ENCODE measurements around the gene ADPRM.
"Not testable (repeated sequence)": the region's sequence is repeated elsewhere in the genome, so short reads cannot be mapped to it uniquely, and the experiment has no call there.

ADPRM gene, protein sequence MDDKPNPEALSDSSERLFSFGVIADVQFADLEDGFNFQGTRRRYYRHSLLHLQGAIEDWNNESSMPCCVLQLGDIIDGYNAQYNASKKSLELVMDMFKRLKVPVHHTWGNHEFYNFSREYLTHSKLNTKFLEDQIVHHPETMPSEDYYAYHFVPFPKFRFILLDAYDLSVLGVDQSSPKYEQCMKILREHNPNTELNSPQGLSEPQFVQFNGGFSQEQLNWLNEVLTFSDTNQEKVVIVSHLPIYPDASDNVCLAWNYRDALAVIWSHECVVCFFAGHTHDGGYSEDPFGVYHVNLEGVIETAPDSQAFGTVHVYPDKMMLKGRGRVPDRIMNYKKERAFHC

DNA sequence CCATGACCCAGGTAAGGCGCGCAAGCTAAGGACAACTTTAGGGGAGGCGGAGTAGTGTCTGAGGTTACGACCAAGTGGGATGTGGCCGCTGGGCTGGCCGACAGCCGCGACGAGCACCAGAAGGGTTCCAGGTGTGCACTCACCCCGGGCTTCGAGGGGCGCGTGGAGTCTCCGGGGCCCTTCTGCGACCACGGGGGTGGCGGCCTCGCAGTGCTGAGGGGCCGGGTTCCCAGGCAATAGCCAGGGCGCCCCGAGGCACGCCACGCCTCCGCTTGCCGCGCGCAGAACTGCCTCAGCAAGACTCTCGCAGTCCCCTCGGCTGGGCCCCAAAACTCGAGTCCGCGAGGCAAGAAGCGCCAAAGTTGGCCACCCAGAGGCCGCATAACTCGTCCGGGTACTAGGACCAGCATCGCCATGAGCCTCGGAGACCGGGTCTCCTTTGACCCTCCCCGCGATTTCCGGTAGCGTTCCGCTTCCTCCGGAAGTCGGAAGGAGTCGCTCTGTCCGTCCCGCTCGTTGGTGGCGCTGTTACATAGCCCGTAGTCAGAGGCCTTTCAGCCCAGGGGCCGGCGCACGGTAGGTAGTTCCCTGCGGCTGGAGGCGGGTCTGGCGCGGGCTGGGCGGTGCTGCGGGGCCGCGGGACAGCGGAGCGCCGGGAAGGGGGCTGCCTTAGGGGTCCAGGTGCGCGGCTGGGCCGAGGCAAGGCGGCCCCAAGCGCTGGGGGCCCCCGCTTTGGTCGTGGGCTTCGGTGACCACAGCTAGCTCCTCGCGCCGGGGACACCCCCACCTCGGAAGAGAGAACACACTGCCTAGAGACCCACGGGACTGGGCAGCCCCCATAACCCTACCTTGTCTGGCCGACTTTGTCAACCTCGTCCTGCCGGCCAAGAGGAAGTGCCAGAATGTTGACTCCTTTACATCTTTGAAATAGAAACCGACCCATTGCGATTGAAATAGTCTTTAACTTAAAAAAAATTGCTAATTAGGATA is at the start of gene ADPRM, which contains the start of gene SCO1:
Gene ADPRM, plus strand, starts transcription at position 503 of the 990 bp plus-strand sequence. CDS start 7,333 bp downstream, outside the sequence.
Gene SCO1, minus strand, starts transcription at position 442 of the 990 bp plus-strand sequence. Its CDS starts 26 bp downstream, at position 416.
- DNase-seq: peak; percentile 26 to 69

- no peak for DNase-seq
Measured at GRCh38 chr17:10648381-10648780, 49.0 kb upstream of the ADPRM start.

DNA sequence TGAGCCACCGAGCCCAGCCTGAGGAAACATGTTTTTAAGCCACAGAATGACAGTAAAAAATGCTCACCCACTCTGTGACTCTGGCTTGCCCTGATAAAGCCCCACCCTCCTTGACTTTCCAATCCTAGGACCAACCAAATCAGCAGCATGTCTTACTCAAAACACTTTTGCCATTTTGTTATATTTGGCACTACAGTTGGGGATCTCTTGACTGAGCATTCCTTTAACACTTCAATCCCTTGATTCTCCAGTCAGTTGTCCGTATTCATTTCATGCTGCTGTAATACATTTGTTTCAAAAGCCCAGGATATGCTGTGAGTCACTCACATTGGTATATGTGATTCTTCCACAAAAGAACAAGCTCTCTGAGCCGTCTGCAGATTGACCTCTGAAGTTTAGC is 48.4 kb upstream of the ADPRM start:
- no peak for DNase-seq

DNA sequence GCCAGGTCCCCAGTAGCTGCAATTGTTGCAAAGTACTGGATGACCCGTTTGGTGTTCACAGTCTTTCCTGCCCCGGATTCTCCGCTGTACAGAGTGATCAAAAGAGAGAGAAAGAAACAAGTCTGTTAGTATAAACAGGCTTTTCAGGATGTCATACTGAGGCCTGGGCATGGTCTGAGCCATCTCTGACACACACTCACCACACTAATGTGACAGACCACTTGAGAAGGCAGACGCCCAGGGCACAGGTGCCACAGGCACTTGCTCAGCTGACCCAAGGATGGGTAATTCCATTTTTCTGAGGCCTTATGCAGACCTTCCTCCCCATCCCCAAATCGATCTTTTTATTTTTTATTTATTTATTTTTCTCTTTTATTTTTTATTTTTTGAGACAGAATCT is 47.8 kb upstream of the ADPRM start:
- DNase-seq: no peak

GRCh38 chr17:10651927-10652326 is 45.5 kb upstream of the ADPRM start:
- no peak for DNase-seq

GRCh38 chr17:10652984-10653659 is 44.3 kb upstream of the ADPRM start:
- no peak for DNase-seq

GRCh38 chr17:10653987-10654386 is 43.4 kb upstream of the ADPRM start:
- no peak for DNase-seq

GRCh38 chr17:10657148-10657547 is 40.2 kb upstream of the ADPRM start, which contains the start of gene MYH3:
Gene MYH3 (minus strand): TSS chr17:10657309. CDS start chr17:10655064, 2,245 bp downstream.
- no peak for DNase-seq

DNA sequence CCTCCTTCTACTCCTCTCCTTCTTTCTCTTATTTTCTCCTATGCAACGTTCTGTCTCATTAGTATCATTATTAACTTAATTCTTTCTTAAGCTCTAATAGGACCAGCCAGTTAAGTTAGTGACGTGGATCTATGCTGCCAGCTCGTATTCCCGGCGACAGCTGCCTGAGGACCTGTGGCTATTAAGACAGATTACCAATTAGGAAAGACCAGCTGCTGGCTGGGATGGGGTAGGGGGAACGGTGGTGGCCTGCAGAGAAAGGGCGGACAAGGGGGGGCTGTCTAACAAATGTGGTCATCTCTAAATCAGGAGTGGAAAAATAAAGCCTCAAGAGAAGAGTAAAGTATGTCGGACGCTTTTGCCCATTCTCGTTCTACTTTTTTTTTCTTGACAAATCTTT is 39.5 kb upstream of the ADPRM start:
- DNase-seq: no peak

DNA sequence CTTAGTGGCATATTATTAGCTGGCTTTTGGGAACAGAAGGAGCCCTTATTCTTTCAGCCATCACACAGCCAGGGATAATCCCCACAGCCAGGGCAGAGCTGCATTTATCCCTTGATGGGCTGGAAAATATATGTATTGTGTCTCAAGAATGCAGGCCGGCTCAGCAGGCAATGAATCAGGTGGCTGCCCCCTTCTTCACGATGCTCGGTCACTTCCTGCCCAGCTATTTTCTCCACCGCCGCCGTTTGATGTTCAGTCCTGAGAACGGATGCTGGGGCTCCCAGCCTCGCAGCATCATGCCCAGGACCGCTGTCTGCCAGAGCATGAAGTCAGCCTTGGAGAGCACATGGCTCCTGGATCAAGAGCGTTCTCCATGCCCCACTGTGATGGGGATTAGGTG is 36.0 kb upstream of the ADPRM start:
- DNase-seq: no peak

DNA sequence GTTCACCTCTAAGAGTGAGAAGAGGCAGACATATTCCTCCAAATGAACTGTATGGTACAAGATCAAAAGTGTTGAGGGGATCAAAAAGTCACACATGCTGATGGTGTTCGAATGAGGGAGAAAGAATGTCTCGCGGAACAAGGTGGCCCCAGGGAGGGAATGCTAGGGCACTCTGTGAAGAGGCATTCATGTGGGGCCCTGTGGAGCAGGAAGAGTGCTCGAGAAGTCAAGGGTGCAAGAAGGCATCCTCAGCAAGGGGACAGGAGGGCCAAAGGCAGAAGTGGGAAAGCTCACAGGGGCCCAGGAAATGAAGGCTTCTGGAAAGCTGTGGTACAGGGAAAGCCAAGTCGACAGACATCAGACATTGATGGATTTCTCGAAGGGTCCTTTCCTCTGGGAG is 34.2 kb upstream of the ADPRM start:
- DNase-seq: no peak

DNA sequence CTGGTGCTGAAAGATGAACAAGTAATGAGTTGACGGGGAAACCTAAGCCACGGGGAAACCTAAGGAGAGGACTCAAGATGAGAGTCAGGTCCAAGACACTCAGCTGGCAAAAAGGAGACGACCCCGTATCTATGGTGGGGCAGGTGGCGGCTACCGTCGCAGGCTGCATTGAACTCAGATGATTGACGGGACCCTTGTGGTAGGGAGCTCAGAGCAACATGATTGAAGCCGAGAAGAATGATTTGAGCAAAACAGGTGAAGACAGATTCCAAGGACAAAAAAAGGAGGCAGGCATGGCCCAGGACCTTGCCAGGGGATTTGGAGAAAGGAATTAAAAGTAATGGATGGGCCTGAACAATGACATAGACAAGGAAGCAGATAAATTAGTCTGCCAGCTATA is 32.8 kb upstream of the ADPRM start:
- no peak for DNase-seq

DNA sequence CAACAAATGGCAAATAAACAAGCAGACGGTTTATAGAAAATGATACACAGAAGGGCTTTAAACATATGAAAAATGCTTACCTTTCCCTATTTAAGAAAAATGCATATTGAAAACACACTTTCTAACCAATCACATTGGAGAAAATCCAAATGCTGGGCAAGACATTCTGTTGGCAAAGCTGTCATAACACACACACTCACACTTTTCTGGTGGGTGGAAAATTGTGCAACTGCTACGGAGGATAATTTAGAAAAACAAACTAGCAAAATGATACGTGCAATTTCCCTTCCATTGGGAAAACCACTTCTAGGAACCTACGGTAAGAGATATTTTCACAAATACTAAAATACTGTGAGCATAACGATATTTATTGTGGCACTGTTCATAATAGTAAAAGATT is 30.5 kb upstream of the ADPRM start:
- no peak for DNase-seq

DNA sequence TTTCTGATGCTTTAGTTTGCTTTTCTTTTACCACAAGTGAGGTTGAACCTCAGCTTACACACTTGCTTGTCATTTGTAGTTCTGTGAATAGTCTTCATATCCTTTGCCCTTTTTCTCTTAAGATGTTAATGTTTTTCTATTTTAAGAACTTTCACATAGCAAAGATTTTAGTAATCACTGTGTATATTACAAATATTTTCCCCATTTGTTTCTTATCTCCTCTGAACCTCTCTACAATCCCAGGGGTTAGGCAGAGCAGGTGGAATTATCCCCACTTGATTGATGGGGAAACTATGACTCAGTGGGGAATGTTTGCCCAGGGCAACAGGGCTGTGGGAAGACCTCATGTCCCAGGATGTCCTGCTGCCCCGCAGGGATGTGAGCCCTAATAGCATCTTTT is 28.6 kb upstream of the ADPRM start:
- no peak for DNase-seq

- DNase-seq: no peak
Measured at GRCh38 chr17:10673312-10673711, 24.1 kb upstream of the ADPRM start.

DNA sequence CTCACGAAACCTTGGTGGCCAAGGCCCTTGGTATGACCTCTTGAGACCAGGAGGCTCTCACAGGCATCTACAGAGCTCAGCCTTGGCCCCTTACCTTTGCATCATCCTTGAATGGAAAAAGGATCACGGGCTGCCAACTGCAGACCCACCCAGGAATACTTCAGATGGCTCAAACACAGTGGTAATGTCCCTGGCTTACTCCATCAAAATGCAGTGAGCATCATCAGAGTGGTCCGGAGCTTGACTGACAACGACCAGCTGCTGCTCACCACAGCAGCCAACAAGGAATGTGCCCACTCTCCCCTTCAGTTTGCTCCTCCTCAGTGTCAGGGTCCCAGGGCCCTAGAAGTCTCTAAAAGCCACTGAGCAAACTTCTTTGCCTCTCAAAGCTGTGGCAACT is 22.7 kb upstream of the ADPRM start:
- no peak for DNase-seq

GRCh38 chr17:10681866-10682446 is 15.4 kb upstream of the ADPRM start:
- no peak for DNase-seq

- no peak for DNase-seq
Measured at GRCh38 chr17:10683853-10684252, 13.5 kb upstream of the ADPRM start.

DNA sequence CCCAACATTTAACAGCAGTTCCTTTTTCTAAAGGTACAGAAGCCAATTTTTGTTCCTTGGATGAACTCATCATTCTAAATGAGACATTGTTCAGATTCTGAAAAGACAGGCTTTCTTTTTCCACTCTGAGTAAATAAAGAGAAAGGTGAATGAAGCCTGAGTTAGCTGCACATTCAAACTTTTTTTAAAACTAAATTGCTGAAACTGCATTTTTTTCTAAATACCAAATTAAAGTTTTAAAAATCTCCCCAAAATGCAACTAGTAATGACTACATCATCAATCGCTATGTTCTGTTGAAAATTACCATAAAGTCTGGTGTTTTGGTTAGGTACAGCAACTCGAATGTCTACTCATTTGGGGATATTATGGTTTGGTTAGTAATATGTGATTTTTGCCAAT is 9.9 kb upstream of the ADPRM start:
- DNase-seq: no peak

GRCh38 chr17:10695875-10696407 is 1.5 kb upstream of the ADPRM start:
- not testable (repeated sequence) for DNase-seq

DNA sequence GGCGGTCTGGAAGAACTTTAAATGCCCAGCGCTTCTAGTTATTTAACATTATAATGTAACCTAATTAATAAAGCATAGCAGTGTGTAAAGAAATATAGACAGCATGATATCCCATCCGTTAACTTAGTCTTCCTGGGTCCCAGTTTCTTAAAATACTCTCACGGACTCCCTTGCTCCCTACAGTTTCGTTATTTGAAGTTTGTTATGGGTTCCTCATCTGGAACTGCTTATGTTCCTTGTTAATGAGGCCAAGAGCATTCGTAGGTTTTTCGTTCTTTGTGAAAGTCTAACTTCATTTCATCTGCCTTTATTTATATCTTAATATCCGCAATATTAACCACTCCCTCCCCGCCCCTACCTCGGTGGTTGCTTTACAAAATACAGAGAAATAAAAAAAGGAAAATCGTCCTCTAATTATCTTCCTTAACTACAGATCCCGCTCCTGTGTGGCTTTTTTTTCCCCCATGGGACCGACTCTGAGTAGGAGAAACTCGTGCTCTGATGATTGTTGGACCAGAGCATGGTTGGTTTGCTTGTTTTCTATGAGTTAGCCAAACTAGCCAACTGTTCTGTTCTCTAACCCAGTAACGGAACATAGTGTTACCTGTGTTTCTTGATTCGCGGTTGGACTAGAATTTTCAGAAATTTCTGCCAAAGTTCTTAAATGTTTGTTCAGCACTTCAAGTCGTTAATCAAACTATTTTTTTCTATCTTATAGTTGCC is 863 bp downstream of the ADPRM start:
- no peak for DNase-seq

DNA sequence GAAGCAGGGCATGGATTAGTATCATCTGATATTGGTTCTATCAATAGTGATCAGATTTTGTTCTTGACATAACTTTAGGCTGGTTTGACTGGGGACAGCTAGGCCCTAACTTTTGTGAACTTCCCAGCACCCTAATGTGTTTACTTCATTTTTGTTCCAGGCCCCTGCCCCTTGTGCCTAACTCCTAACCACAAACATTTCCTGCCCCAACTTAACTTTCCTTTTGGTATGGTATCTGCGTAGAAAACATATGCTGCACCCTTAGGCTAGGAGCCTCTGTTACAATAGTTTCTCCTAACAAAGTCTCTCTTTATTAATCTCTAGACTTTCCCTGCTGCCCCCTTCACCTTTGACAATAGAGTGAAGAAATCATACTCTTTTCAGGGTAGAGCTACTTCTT is 2.5 kb downstream of the ADPRM start:
- DNase-seq: no peak
